Prostate gland (tissue), 2 donors: ENCODE data around the gene TK1.

Experiments
- POLR2AphosphoS5 ChIP-seq: sonication (generic); formaldehyde crosslinking; IDR thresholded peaks from one replicate; pipeline ENCODE4 v1.6.1; 2017; ENCODE audit warnings: antibody characterized with exemption
- TF ChIP-seq, protein P1 (sequence below), 4 experiments: fragments of 200-600 bp in 2 of 4; fragments of 450-650 bp in 2 of 4; sonication (generic) in 2 of 4; IDR thresholded peaks; 1 replicate in 3 of 4; 2 replicates in 1 of 4; pipeline ENCODE4 v1.5.1; 2016 to 2019; ENCODE audit warnings: antibody characterized with exemption in 4 of 4, mild to moderate bottlenecking in 2 of 4, moderate library complexity in 2 of 4

DNA sequence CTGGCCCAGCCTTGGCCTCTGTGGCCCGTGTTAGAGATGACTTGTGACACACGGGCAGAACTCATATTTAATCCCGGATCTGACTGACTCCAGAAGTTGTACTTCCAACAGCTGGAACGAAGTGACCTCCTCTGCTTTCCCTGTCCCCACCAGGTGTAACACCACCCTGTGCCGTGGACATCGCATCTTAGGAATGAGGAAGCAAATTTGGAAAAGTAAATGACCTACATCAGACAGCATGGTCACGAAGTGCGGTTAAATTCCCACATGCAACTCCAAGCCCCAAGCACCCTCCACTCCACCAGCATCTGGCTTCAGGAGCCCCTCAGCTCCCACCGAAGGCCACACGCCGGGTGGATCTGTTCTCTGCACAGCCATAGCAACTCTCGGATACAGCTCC is 2.9 kb downstream of the TK1 start:
- TF ChIP-seq, protein P1, sequence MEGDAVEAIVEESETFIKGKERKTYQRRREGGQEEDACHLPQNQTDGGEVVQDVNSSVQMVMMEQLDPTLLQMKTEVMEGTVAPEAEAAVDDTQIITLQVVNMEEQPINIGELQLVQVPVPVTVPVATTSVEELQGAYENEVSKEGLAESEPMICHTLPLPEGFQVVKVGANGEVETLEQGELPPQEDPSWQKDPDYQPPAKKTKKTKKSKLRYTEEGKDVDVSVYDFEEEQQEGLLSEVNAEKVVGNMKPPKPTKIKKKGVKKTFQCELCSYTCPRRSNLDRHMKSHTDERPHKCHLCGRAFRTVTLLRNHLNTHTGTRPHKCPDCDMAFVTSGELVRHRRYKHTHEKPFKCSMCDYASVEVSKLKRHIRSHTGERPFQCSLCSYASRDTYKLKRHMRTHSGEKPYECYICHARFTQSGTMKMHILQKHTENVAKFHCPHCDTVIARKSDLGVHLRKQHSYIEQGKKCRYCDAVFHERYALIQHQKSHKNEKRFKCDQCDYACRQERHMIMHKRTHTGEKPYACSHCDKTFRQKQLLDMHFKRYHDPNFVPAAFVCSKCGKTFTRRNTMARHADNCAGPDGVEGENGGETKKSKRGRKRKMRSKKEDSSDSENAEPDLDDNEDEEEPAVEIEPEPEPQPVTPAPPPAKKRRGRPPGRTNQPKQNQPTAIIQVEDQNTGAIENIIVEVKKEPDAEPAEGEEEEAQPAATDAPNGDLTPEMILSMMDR (IDR thresholded peaks at IDR 0.05): no peak
- no peak for TF ChIP-seq POLR2AphosphoS5
